IPS DF 6.9 (cell line): ENCODE results near the gene SLC26A1.

ENCODE experiments used
- DNase-seq: peaks from one replicate; pipeline ENCODE4 v3.0.0-alpha.2; 2013; ENCODE audit warnings: low read depth, low spot score
- H3K27ac ChIP-seq: one replicate; pipeline ENCODE4 v1.5.1; 2013; ENCODE audit warnings: low read length, control low read depth
- H3K27me3 ChIP-seq: 2 replicates; pipeline ENCODE4 v1.6.1; 2013; ENCODE audit warnings: mild to moderate bottlenecking, low read length; ENCODE audit not compliant: control insufficient read depth, insufficient read depth
- H3K36me3 ChIP-seq: 2 replicates; pipeline ENCODE4 v1.6.1; 2013; ENCODE audit warnings: low read length; ENCODE audit not compliant: control insufficient read depth, insufficient read depth
- H3K4me1 ChIP-seq: 2 replicates; pipeline ENCODE4 v1.6.1; 2013; ENCODE audit warnings: low read length; ENCODE audit not compliant: control insufficient read depth, insufficient read depth
- H3K4me3 ChIP-seq: 2 replicates; pipeline ENCODE4 v1.5.1; 2013; ENCODE audit warnings: mild to moderate bottlenecking, low read length
- H3K9me3 ChIP-seq: 2 replicates; pipeline ENCODE4 v1.6.1; 2013; ENCODE audit warnings: low read length, inconsistent platforms; ENCODE audit not compliant: control insufficient read depth, insufficient read depth
- WGBS: extraction: QIAGEN DNeasy Blood & Tissue Kit; methylation state at CpG from one replicate; pipeline ENCODE4 v1.1.7; 2013; ENCODE audit warnings: mixed read lengths, missing lambda C conversion rate; ENCODE audit not compliant: insufficient read length, insufficient coverage; 5-methylcytosine and 5-hydroxymethylcytosine counted together

Gene SLC26A1

GRCh38 chr4:1027915-1028238, 34.7 kb upstream of the SLC26A1 start:
- peaks cover 11% of the 10 kb centered on the region for H3K36me3 ChIP-seq
- no CpG with 5 or more reads among the region's 9 CpGs for WGBS
- no peak overlapping the region for H3K4me3 ChIP-seq
- DNase-seq: no peak
- no peaks in the 10 kb centered on the region for H3K4me1 ChIP-seq
- H3K27ac ChIP-seq: no peak overlapping the region
- H3K27me3 ChIP-seq: no peaks in the 10 kb centered on the region
- H3K9me3 ChIP-seq: no peaks in the 10 kb centered on the region

DNA sequence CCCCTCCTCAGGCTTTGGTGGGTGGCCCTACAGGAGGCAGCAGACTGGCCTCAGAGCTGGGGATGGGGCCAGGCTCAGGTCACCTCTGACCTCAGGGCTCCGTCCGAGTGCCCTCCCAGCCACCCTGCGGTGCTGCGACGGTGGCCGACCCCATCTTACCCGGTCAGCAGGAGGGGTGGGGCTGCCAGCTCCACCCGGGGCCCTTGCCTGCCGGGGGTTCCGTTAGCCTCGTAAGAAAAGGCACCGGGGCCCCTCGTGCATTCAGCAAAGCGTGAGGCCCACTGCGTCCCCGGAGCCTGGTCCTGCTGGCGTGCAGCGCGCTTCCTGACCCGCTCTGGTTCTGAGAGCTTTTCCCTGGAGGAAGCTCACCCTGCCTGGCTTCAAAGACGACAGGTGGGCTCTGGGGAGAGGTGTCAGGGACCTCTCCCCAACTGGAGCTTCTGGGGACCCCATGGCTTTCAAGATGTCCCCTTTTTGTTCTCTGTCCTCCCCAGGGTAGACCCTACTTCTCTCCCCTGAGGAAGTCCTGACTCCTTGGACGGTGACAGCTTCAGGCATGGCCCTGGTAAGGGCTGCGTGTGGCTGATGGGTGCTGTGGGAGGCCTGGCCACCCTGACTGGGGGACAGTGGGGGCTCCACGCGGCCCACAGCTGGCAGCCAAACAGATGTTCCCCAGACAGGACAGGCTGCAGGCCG, 34.2 kb upstream of the SLC26A1 start:
- H3K9me3 ChIP-seq: no peaks in the 10 kb centered on the region
- no peak overlapping the region for H3K27ac ChIP-seq
- peaks cover 11% of the 10 kb centered on the region for H3K36me3 ChIP-seq
- no peak for DNase-seq
- H3K4me1 ChIP-seq: no peaks in the 10 kb centered on the region; the same call in 1 of the 2 replicates
- no peak overlapping the region for H3K4me3 ChIP-seq
- WGBS: no CpG with 5 or more reads among the region's 26 CpGs
- no peaks in the 10 kb centered on the region for H3K27me3 ChIP-seq

GRCh38 chr4:1026115-1026514, 32.9 kb upstream of the SLC26A1 start:
- no CpG with 5 or more reads among the region's 17 CpGs for WGBS
- Histone ChIP-seq H3K4me3 (no peak overlapping the region), H3K36me3 (peaks cover 11% of the 10 kb centered on the region), H3K27me3 (no peaks in the 10 kb centered on the region), H3K4me1 (no peaks in the 10 kb centered on the region; the same call in 1 of the 2 replicates), H3K27ac (no peak overlapping the region), H3K9me3 (no peaks in the 10 kb centered on the region)
- DNase-seq: no peak

- Histone ChIP-seq H3K27me3 (no peaks in the 10 kb centered on the region), H3K4me1 (peaks cover 1% of the 10 kb centered on the region; the same call in 1 of the 2 replicates), H3K27ac (no peak overlapping the region), H3K9me3 (no peaks in the 10 kb centered on the region), H3K36me3 (peaks cover 11% of the 10 kb centered on the region), H3K4me3 (no peak overlapping the region)
- DNase-seq: no peak
- WGBS: no CpG with 5 or more reads among the region's 32 CpGs
These were observed 31.8 kb upstream of the SLC26A1 start for GRCh38 chr4:1024882-1025545.

DNA sequence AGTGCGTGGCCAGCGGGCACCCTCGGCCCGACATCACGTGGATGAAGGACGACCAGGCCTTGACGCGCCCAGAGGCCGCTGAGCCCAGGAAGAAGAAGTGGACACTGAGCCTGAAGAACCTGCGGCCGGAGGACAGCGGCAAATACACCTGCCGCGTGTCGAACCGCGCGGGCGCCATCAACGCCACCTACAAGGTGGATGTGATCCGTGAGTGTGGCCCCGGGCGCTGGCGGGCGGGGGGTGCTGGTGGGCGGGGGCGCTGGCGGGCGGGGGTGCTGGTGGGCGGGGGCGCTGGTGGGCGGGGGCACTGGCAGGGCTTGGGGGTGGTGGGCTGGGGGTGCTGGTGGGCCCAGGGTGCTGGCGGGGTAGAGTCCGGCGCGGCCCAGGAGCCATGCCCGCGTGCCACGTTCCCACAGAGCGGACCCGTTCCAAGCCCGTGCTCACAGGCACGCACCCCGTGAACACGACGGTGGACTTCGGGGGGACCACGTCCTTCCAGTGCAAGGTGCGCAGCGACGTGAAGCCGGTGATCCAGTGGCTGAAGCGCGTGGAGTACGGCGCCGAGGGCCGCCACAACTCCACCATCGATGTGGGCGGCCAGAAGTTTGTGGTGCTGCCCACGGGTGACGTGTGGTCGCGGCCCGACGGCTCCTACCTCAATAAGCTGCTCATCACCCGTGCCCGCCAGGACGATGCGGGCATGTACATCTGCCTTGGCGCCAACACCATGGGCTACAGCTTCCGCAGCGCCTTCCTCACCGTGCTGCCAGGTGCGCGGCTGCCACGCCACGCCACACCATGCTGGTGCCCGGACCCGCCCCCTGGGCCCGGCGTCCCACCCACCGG, 30.9 kb upstream of the SLC26A1 start:
- no peaks in the 10 kb centered on the region for H3K9me3 ChIP-seq
- no peaks in the 10 kb centered on the region for H3K27me3 ChIP-seq
- no peak overlapping the region for H3K4me3 ChIP-seq
- WGBS: no CpG with 5 or more reads among the region's 83 CpGs
- H3K4me1 ChIP-seq: peaks cover 1% of the 10 kb centered on the region; the same call in 1 of the 2 replicates
- H3K27ac ChIP-seq: no peak overlapping the region
- peaks cover 11% of the 10 kb centered on the region for H3K36me3 ChIP-seq
- no peak for DNase-seq

GRCh38 chr4:1023075-1023640, 30.0 kb upstream of the SLC26A1 start:
- no peak overlapping the region for H3K27ac ChIP-seq
- H3K4me1 ChIP-seq: peaks cover 1% of the 10 kb centered on the region; the same call in 1 of the 2 replicates
- no peak for DNase-seq
- no peaks in the 10 kb centered on the region for H3K9me3 ChIP-seq
- no peaks in the 10 kb centered on the region for H3K27me3 ChIP-seq
- peaks cover 11% of the 10 kb centered on the region for H3K36me3 ChIP-seq
- H3K4me3 ChIP-seq: no peak overlapping the region
- no CpG with 5 or more reads among the region's 20 CpGs for WGBS

GRCh38 chr4:1022739-1023066, 29.5 kb upstream of the SLC26A1 start:
- no CpG with 5 or more reads among the region's 19 CpGs for WGBS
- H3K4me1 ChIP-seq: peaks cover 1% of the 10 kb centered on the region; the same call in 1 of the 2 replicates
- DNase-seq: no peak

GRCh38 chr4:1022051-1022738, 29.0 kb upstream of the SLC26A1 start:
- Histone ChIP-seq H3K4me3 (no peak overlapping the region), H3K4me1 (peaks cover 1% of the 10 kb centered on the region; the same call in 1 of the 2 replicates), H3K36me3 (peaks cover 11% of the 10 kb centered on the region), H3K27ac (no peak overlapping the region), H3K9me3 (no peaks in the 10 kb centered on the region), H3K27me3 (no peaks in the 10 kb centered on the region)
- no CpG with 5 or more reads among the region's 46 CpGs for WGBS
- no peak for DNase-seq

More at GRCh38 chr4:1022739-1023066, 29.5 kb upstream of the SLC26A1 start:
- H3K9me3 ChIP-seq: no peaks in the 10 kb centered on the region
- H3K4me3 ChIP-seq: no peak overlapping the region
- no peaks in the 10 kb centered on the region for H3K27me3 ChIP-seq
- peaks cover 11% of the 10 kb centered on the region for H3K36me3 ChIP-seq
- no peak overlapping the region for H3K27ac ChIP-seq

- no peak for DNase-seq
- WGBS: no CpG with 5 or more reads among the region's 19 CpGs
- Histone ChIP-seq H3K4me1 (peaks cover 1% of the 10 kb centered on the region; the same call in 1 of the 2 replicates), H3K27ac (no peak overlapping the region), H3K4me3 (no peak overlapping the region), H3K36me3 (peaks cover 11% of the 10 kb centered on the region), H3K27me3 (no peaks in the 10 kb centered on the region), H3K9me3 (no peaks in the 10 kb centered on the region)
These were observed 28.3 kb upstream of the SLC26A1 start for GRCh38 chr4:1021386-1022050.
